HG03095 (cell line): ENCODE measurements around the gene ATP6V1B1.
A peak's percentile ranks its signal among the peaks of the same experiment; 100 is the strongest.

Source experiments
- ATAC-seq: cut with Tn5 transposase; IDR thresholded peaks from one replicate; pipeline ENCODE4 v1.9.1; 2021; ENCODE audit warnings: moderate library complexity; ENCODE audit not compliant: unreplicated experiment

Gene ATP6V1B1

GRCh38 chr2:70964596-70965386, 29.1 kb downstream of the ATP6V1B1 start:
- ATAC-seq: peak; percentile 81

GRCh38 chr2:70965506-70965905, 29.8 kb downstream of the ATP6V1B1 start:
- no peak for ATAC-seq

DNA sequence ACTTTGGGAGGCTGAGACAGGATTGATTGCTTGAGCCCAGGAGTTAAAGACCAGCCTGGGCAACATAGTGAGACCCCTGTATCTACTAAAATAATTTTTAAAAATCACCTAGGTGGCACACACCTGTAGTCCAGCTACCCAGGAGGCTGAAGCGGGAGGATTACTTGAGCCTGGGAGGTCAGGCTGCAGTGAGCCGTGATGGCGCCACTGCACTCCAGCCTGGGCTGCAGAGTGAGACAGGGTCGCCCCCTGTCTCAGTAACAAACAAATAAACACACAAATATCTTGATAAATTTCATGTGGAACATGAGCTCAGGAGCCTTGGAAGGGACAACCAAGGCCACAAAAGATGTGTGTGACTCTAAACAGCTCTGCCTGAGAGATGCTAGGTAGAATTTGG, 31.0 kb downstream of the ATP6V1B1 start:
- ATAC-seq: no peak

- ATAC-seq: no peak
These were observed 31.5 kb downstream of the ATP6V1B1 start for GRCh38 chr2:70967189-70967588.

- ATAC-seq: no peak
These were observed 38.9 kb downstream of the ATP6V1B1 start for GRCh38 chr2:70974592-70974991.

DNA sequence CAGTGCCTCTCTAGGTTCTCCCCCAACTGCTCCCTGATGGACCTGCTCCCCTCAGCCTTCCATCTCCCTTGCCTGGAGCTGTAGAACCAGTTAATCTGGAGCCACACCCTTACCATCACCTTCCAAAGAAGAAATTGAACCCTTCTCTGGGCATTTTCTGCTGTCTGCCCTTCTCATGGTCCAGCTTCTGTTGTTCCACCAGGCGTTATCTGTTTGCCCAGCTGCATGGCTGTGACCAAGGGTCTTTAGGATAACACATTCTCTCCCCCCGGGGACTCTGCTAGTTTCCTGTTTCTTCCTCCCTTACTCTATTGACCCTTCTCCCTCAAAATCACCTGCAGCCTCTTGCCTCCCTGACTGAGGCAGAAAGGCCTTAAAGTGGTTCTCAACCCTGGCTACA, 39.5 kb downstream of the ATP6V1B1 start:
- no peak for ATAC-seq

DNA sequence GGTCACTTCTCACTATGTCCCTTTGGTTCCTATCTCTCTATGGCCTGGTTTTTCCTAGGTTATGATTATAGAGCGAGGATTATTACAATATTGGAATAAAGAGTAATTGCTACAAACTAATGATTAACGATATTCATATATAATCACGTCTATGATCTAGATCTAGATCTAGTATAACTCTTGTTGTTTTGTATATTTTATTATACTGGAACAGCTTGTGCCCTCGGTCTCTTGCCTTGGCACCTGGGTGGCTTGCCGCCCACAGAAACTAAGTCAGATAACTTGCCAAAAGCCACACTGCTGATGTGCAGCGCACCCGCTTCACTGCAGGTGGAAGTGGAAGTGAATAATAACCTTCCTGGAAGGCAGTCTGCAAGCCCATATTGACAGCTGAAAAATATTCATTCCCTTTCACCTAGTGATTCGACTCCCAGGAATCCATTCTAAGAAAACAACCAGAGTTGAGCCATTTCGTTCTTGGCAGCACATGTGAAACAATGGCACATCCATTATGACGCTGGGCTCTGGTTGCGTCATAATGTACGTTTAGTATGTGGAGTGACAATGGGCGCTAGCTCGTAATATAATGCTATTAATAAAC, 42.0 kb downstream of the ATP6V1B1 start:
- ATAC-seq: no peak

GRCh38 chr2:70978341-70979179, 42.9 kb downstream of the ATP6V1B1 start, which contains the start of gene ANKRD53:
Gene ANKRD53, plus strand, starts transcription at chr2:70978630. Its CDS starts 16 bp downstream, at chr2:70978646.
- no peak for ATAC-seq

DNA sequence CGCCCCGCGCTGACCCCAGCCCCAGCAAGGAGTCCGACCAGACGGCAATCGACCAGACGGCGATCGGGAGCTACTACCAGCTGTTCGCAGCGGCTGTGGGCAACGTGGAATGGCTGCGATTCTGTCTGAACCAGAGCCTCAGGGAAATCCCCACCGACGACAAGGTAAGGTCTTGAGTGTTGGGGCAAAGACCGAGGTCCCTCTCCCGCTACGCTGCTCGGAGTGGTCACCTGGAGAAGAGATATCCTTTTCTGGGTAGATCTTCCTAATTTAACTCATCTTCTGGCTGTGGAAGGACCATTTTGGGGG, 43.4 kb downstream of the ATP6V1B1 start:
- no peak for ATAC-seq

- no peak for ATAC-seq
These were observed 43.9 kb downstream of the ATP6V1B1 start for GRCh38 chr2:70979626-70980025.

GRCh38 chr2:70981421-70981820, 45.7 kb downstream of the ATP6V1B1 start:
- no peak for ATAC-seq

GRCh38 chr2:70981866-70982810, 46.4 kb downstream of the ATP6V1B1 start:
- ATAC-seq: no peak

- no peak for ATAC-seq
These were observed 47.3 kb downstream of the ATP6V1B1 start for GRCh38 chr2:70982971-70983370.

DNA sequence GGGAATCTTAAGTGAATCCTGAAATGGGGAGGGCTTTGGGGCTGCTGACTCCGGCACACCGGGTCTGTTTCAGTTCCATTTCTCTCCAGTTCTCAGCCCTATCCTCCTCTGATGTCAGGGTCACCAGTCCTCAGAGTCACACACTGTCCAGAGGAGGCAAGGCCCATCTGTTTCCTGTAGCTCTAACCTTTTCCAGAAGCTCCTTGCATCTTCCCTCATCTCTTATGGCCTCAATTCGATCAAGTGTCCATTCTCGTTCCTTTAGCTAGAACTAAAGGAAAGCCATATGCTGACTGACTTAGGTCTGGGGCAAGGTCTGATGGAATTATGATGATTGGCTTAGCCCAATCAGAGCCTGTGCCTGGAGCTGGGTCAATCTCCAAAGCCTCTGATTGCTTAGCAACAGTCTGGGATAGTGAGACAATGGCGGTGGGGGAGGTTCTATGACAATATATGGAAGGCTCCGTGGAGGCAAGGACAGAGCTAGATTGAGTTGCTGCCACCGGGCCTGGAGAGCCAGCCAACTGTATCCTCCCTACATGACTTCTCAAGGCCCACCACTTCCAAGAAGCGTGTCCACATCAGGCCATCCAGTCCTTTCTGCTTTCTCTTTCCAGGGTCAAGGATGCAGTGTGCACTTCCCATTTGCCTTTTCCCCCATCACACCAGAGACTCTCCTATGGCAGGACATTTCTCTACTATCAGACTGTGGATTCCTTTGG, 48.0 kb downstream of the ATP6V1B1 start:
- no peak for ATAC-seq

DNA sequence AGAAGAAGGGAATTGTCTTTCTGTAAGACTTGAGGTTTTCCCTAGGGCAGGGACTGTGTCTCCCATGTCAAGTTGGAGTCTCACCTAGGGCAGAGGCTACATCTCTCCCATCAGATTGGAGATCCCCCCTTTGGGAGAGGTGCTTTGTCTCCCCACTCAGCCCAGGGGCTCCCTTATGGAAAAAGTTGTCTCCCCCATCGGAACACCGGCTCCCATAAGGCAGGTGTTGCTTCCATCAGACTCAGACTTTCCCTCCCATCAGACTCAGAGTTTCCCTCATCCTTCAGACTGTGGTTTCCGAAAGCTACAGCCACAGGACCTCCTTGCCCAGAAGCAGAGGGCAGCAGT, 48.5 kb downstream of the ATP6V1B1 start:
- no peak for ATAC-seq

DNA sequence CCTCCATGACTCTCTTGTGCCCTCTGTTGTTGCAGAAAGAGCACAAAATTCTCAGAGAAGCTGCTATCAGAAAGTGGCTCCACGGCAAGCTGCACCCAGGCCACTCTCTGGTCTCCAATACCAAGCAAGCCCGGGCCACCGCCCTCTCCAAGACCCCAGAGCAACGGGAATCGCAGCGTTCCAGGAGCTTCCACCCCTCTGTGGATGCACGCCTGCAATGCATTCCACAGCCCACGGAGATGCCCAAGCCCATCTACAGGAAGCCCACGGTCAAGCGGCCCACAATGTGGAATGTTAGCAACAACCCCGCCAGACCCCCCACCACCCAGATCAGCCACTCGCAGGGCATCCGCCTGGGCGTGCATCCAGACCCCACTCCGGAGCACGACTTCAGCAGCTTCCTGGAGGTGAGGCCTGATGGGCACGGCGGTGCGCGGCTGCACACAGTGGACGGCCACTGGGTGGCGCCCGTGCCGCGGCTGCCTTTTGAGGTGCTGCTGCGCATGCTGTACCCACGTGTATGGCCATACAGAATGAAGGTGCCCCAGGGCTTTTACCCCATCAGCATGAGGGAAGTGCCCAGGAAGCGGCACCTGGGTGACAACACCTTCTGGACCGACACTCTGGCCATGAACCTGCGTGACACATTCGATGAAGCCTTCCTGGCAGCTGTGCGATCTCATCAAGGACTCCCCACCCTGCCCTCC, 49.0 kb downstream of the ATP6V1B1 start:
- peak; percentile 85 for ATAC-seq

DNA sequence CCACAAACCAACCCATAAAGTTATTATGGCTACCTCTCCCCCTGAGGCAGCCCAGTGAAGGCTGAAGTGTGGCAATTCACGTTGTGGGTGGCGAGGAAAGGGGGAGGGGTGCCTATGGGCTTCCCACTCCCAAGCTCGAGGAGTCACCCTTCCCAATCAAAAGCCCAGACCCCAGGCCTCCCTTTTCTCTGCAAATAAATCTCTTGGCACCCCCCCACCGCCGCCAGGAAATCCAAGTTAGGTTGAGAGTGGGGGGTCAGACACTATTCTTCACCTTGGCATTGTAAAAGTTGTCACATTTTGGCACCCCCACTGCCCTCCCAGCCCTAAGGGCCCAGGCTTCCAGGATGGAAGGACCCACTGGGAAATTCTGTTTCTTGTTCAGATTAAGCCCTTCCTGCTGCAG, 49.6 kb downstream of the ATP6V1B1 start:
- ATAC-seq: no peak

- ATAC-seq: no peak
These were observed 50.3 kb downstream of the ATP6V1B1 start for GRCh38 chr2:70985956-70986355.

DNA sequence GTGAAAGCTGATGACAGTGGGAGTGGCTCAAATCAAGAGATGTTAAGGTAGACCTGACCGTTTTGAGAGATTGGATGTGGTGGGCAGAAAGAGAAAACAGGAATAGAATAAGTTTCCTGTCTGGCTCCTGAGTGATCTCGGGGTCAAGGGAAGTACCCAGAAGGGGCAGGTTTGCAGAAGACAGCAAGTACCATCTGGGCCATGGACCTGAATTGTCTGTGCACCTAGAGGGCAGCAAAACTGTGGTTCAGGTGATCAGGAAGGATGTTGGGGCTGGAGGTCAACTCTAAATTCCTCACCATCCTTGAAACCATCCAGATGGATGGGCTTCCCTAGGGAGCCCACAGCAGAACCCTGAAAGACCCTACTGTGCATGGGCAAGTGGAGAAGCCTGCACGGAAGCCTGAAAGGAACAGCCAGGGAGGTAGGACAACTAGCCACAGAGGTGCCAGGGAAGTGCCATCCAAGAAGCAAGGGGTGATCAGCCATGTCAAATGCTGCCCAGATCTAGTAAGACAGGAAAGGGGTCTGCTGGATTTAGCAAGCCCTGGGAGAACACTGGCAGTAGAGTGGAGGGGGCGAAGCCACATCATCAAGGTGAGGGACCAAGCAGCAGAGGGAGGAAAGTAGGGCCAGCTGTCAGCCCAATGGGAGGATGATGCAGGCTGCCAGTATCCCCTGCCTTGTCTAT, 50.9 kb downstream of the ATP6V1B1 start:
- no peak for ATAC-seq
